Measurements from ENCODE around the gene ZNF664.

Gene ZNF664

DNA sequence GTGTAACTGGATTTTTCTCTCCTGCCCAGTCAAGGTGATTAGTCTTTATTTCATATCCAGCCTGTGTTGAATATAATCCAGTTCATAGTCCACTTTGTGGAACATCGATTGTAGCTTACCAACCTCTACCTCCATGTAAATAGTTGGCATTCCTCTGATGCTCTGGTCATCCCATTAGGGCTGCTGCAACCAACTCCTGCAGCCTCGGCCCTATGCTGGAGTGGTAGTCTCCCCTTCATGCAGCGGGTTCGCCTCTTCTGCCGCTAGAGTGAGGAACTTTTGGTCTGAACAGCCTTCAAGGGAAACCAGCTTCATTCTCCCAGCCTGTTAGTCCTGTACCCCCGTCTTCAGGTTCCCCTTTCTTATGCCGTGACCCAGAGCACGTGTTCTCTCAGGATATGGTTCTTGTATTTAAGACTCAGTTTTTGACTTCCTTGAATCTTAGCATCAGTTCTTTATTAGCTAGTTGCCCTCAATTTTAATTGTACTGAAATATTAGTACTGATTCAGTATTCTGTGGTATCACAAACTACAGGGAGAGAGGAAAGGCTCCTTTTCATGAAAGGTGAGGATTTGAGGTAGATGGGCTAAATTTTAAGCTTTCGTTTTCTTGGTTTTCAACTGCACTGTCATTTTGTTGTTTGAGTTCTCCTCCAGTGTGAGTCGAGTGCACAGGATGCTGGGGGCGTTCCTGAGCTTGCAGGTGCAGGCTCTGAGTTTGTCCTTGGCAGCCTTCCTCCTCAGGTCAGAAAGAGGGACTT lies 33.2 kb downstream of the ZNF664 start:
- ChIA-PET POLR2A (ENCODE audit: low non-redundant PET) (no interaction called here), CTCF (interaction anchor here (0.8 kb wide), 1 partner anchor 164 kb away, joined by 3 read pairs; no protein-coding TSS in a partner anchor)
- TF ChIP-seq, protein P1, sequence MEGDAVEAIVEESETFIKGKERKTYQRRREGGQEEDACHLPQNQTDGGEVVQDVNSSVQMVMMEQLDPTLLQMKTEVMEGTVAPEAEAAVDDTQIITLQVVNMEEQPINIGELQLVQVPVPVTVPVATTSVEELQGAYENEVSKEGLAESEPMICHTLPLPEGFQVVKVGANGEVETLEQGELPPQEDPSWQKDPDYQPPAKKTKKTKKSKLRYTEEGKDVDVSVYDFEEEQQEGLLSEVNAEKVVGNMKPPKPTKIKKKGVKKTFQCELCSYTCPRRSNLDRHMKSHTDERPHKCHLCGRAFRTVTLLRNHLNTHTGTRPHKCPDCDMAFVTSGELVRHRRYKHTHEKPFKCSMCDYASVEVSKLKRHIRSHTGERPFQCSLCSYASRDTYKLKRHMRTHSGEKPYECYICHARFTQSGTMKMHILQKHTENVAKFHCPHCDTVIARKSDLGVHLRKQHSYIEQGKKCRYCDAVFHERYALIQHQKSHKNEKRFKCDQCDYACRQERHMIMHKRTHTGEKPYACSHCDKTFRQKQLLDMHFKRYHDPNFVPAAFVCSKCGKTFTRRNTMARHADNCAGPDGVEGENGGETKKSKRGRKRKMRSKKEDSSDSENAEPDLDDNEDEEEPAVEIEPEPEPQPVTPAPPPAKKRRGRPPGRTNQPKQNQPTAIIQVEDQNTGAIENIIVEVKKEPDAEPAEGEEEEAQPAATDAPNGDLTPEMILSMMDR (conservative IDR thresholded peaks at IDR 0.05; ENCODE audit: low read depth) = no peak
- no peak for DNase-seq (ENCODE audit: low spot score)
- H3K27ac ChIP-seq = no peak overlapping the region

DNA sequence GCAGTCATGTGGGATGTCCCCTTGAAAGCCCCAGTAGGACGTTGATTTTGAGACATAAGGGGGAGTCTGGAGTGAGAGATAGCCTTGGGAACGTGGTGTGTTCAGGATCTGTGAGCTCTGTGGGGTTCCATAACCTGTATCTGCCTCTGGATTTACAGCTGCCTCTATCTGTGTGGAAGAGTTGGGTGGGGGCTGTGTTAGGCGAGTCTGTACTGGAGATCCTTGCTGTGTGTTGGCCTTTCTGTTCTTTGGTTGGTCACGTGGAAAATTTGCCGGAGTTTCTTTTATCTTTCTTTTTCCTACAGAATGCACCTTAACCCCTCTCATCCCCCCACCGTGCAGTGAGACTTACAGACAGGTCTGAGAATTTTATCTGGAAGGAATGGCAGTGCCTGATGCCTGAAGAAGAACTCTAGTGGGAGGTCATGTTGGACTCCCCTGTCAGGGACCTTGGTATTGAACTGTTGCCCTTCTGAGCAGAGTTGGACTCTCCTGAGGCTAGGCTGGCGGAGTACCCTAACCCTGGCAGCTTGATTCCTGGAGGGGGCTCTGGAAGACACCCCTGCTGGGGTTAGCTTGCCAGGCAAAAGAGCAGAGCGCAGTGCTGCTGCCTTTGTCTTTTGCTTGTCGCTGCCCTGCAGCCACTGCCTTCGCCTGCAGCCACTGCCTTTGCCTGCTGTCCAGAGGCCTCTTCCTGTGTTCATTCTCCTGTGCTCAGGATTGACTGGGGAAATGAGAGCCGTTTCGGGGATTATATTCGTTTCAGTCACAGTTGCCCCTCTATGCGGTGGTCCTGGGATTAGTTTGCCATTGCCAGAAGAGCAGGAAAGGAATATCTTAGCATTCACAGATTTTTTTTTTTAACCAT lies 34.1 kb downstream of the ZNF664 start:
- ChIA-PET CTCF (no interaction called here), POLR2A (ENCODE audit: low non-redundant PET) (no interaction called here)
- no peak overlapping the region for H3K27ac ChIP-seq
- TF ChIP-seq, protein P1 (conservative IDR thresholded peaks at IDR 0.05; ENCODE audit: low read depth) = no peak
- no peak for DNase-seq (ENCODE audit: low spot score)

DNA sequence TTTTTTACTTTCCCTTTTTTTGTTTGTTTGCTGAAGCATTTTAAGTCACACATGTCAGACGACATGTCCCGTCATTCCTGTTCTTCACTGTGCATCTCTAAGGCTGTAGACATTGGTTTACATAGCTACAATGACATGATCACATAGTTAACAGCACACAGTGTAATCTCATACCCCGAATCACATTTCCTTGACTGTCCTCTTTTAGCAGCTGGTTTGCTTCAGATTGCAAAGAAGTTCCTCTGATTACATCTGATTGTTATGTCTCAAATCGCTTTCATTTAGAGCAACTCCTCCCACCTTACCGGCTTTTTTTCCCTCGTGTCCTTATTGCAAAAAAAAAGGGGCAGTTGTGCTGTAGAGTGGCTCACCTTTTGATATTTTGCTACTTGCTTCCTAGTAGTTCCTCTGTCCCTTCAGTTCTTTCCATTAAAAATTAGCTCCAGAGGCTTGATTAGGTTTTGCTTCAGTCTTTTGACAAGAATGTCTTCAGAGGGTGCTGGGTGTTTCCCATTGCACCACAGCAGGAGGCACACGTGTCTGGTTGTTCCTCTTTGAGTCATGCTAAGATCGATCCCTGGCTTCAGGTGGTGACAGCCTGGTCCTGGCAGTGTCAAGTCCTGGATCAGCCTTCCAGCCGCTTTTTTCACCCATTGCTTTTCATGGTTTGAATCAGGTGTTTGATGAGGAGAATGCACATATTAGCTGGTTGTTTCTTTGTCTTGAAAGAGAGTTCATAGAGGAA lies 35.0 kb downstream of the ZNF664 start:
- CTCF ChIA-PET = interaction anchor here (0.6 kb wide), 2 partner anchors 324 to 757 kb away, joined by 4 to 5 read pairs; no protein-coding TSS in a partner anchor
- no peak for DNase-seq (ENCODE audit: low spot score)
- POLR2A ChIA-PET (ENCODE audit: low non-redundant PET) = no interaction called here
- TF ChIP-seq, protein P1 (conservative IDR thresholded peaks at IDR 0.05; ENCODE audit: low read depth) = no peak
- H3K27ac ChIP-seq = no peak overlapping the region

DNA sequence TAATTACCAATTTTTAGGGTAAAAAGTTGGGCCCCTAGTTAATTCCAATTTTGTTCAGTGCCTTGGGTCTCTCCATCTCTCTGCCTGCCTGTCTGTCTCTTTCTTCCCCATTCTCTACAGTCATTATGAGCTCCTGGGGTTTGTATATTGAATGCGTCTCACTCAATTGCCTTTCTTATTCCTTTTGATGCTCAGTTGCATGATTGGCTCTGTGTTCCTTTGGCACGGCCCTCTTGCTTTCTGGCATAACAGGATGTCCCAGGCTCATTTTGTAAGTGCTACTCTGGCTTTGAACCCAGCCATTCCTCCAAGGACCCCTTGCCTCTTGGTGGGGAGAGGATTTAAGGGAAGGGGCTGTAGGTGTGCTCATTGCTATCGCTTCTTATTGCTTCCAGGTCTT lies 35.6 kb downstream of the ZNF664 start:
- TF ChIP-seq, protein P1 (conservative IDR thresholded peaks at IDR 0.05; ENCODE audit: low read depth) = no peak
- DNase-seq (ENCODE audit: low spot score) = no peak
- no peak overlapping the region for H3K27ac ChIP-seq
- CTCF ChIA-PET = interaction anchor here (0.6 kb wide), 2 partner anchors 323 to 756 kb away, joined by 4 to 5 read pairs; no protein-coding TSS in a partner anchor
- POLR2A ChIA-PET (ENCODE audit: low non-redundant PET) = no interaction called here

DNA sequence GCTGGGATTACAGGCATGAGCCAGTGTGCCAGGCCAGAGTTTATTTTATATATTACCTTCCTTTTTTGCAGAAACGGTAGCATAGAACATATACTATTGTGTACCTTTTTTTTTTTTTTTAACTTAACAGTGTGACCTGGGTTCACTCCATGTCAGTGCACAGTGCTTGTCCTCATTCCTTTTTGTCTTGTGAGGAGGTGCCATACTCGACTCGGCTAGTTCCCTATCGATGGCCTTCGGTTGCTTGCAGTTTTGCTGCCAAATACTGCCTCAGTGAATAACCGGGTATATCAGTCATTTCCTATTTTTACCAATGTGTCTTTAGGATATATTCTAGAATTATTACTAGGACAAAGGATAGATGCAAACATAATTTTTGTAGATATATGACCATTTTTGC lies 36.8 kb downstream of the ZNF664 start:
- no peak overlapping the region for H3K27ac ChIP-seq
- TF ChIP-seq, protein P1 (conservative IDR thresholded peaks at IDR 0.05; ENCODE audit: low read depth) = no peak
- ChIA-PET CTCF (no interaction called here), POLR2A (ENCODE audit: low non-redundant PET) (no interaction called here)
- DNase-seq (ENCODE audit: low spot score) = no peak

DNA sequence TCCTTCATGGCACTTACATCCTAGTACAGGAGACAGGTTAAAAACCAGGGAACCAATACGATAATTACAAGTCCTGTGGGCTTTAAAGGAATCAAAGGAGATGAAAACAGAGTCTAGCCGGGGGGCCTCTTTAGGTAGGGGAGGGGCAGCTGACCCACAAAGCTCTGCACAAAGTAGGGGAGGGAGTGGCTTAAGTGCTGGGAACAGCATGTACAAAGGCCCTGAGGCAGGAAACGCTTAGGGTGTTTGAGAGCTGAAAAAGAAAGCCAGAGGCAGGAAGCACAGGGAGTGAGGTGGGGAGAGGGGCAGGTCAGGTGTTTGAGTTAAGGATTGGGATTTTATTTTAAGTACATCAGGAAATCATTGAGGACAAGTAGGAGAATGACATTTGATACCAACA lies 37.7 kb downstream of the ZNF664 start:
- POLR2A ChIA-PET (ENCODE audit: low non-redundant PET) = no interaction called here
- H3K27ac ChIP-seq = no peak overlapping the region
- CTCF ChIA-PET = interaction anchor here (0.7 to 0.9 kb wide), 2 partner anchors 9 to 22 kb away, joined by 3 to 4 read pairs; no protein-coding TSS in a partner anchor
- TF ChIP-seq, protein P1 (conservative IDR thresholded peaks at IDR 0.05; ENCODE audit: low read depth) = no peak
- DNase-seq (ENCODE audit: low spot score) = no peak

Data from RWPE1 (cell line).